Left lung (tissue), 10 donors: ENCODE data around the gene FNDC8. TPM values are rescaled to one million over a fixed set of nuclear protein-coding genes. Genes with fewer than 3 reads are reported as not detected.
"Not testable (repeated sequence)": the region's sequence is repeated elsewhere in the genome, so short reads cannot be mapped to it uniquely, and the experiment has no call there.

Experiments used
- ATAC-seq: fragments of 200-7000 bp; cut with Tn5 transposase; one replicate; pipeline ENCODE4 v1.9.1; 2020; ENCODE audit warnings: moderate library complexity
- DNase-seq, 4 donors: peaks; one replicate each; pipeline ENCODE4 v3.0.0-alpha.2; 2013 to 2020
- H3K27ac ChIP-seq, 2 donors: fragments of 200-600 bp; sonication (generic) in 1 of 2; one replicate each; pipeline versions ENCODE4 v1.5.0 to v1.8.0; 2020 to 2021
- H3K27me3 ChIP-seq, 2 donors: fragments of 200-600 bp; sonication (generic) in 1 of 2; one replicate each; pipeline versions ENCODE4 v1.5.0 to v1.8.0; 2020 to 2021
- H3K36me3 ChIP-seq, 2 donors: fragments of 200-600 bp; sonication (generic) in 1 of 2; one replicate each; pipeline versions ENCODE4 v1.5.0 to v1.8.0; 2020 to 2021
- H3K4me1 ChIP-seq, 2 donors: fragments of 200-600 bp; one replicate each; pipeline ENCODE4 v1.8.0; 2021
- H3K4me3 ChIP-seq, 2 donors: fragments of 200-600 bp; sonication (generic) in 1 of 2; one replicate each; pipeline versions ENCODE4 v1.5.0 to v1.8.0; 2020 to 2021; ENCODE audit warnings: mild to moderate bottlenecking in 1 of 2
- H3K9me3 ChIP-seq, 2 donors: fragments of 200-600 bp; sonication (generic) in 1 of 2; one replicate each; pipeline versions ENCODE4 v1.5.0 to v1.8.0; 2020 to 2021
- CTCF ChIP-seq, 2 donors: fragments of 200-600 bp; sonication (generic) in 1 of 2; IDR thresholded peaks; one replicate each; pipeline versions ENCODE4 v1.5.0 to v1.8.0; 2021; ENCODE audit warnings: antibody characterized with exemption in 2 of 2
- intact Hi-C, 2 donors: fragments of 100-400 bp; cut with DNase I; formaldehyde crosslinking; loops; one replicate each; pipeline versions ENCODE4 v1.11.2 to v1.14.2; 2022
- polyA plus RNA-seq, 6 donors: library from polyadenylated mRNA; unstranded; fragments of 120-200 nt; gene quantifications; one replicate each; pipeline ENCODE4 v1.2.1, GENCODE V29; 2013; ENCODE audit not compliant: insufficient read length in 6 of 6
- total RNA-seq, 2 donors: library from RNA; stranded (reverse); fragmentation: NEBNext Ultra II Directional; extraction: Animal tissue kit (Norgen Biotek cat#: 25700); gene quantifications; one replicate each; pipeline ENCODE4 v1.2.1, GENCODE V29; 2021
- donor health status: DM: no; HTN: yes; CAD: no.
- donor health status: DM: no; HTN: no; CAD: no.

FNDC8 gene
- total and polyA plus RNA-seq, 8 donors: 0.20 to 0.34 (median 0.25) TPM; not detected in 3

GRCh38 chr17:35103271-35103670, 18.1 kb upstream of the FNDC8 start:
- ATAC-seq (no peak), DNase-seq (no peak)
- intact Hi-C loops: loop anchor here in 1 of 2 donors (10.0 kb wide), 1 partner anchor 558 kb away; no protein-coding TSS in a partner anchor
- H3K9me3 ChIP-seq: peaks cover 0 to 1% of the 10 kb centered on the region in 2 donors
- peaks cover 0 to 6% of the 10 kb centered on the region in 2 donors for H3K4me1 ChIP-seq
- no peak overlapping the region for H3K27ac ChIP-seq
- H3K27me3 ChIP-seq: no peaks in the 10 kb centered on the region
- no peak for TF ChIP-seq CTCF (IDR thresholded peaks at IDR 0.05)
- H3K36me3 ChIP-seq: peaks cover 0 to 72% of the 10 kb centered on the region in 2 donors
- no peak overlapping the region for H3K4me3 ChIP-seq

GRCh38 chr17:35104844-35105450, 16.5 kb upstream of the FNDC8 start:
- ATAC-seq (no peak), DNase-seq (no peak)
- Histone ChIP-seq H3K36me3 (peaks cover 0 to 60% of the 10 kb centered on the region in 2 donors), H3K27me3 (no peaks in the 10 kb centered on the region), H3K4me3 (no peak overlapping the region), H3K4me1 (no peaks in the 10 kb centered on the region), H3K9me3 (peaks cover 0 to 1% of the 10 kb centered on the region in 2 donors), H3K27ac (no peak overlapping the region)
- intact Hi-C loops: loop anchor here in 1 of 2 donors (10.0 kb wide), 1 partner anchor 560 kb away; no protein-coding TSS in a partner anchor
- TF ChIP-seq CTCF (IDR thresholded peaks at IDR 0.05): no peak

- intact Hi-C loops, H3K9me3 ChIP-seq, ATAC-seq, H3K27ac ChIP-seq, H3K4me1 ChIP-seq, H3K4me3 ChIP-seq, DNase-seq, H3K27me3 ChIP-seq: not testable (repeated sequence)
- peaks cover 0 to 14% of the 10 kb centered on the region in 2 donors for H3K36me3 ChIP-seq
These were observed 10.6 kb upstream of the FNDC8 start for GRCh38 chr17:35110791-35111190.

GRCh38 chr17:35116845-35117244, 4.6 kb upstream of the FNDC8 start:
- no peak for TF ChIP-seq CTCF (IDR thresholded peaks at IDR 0.05)

GRCh38 chr17:35117984-35118383, 3.4 kb upstream of the FNDC8 start:
- Histone ChIP-seq H3K27me3 (no peaks in the 10 kb centered on the region), H3K27ac (no peak overlapping the region), H3K4me3 (no peak overlapping the region), H3K9me3 (no peaks in the 10 kb centered on the region), H3K4me1 (peaks cover 15 to 24% of the 10 kb centered on the region in 2 donors), H3K36me3 (no peaks in the 10 kb centered on the region)
- intact Hi-C loops: no loop called here
- DNase-seq (no peak), ATAC-seq (no peak)
- no peak for TF ChIP-seq CTCF (IDR thresholded peaks at IDR 0.05)

More at GRCh38 chr17:35116845-35117244, 4.6 kb upstream of the FNDC8 start:
- peaks cover 15 to 24% of the 10 kb centered on the region in 2 donors for H3K4me1 ChIP-seq
- intact Hi-C loops: no loop called here
- no peaks in the 10 kb centered on the region for H3K9me3 ChIP-seq
- no peak overlapping the region for H3K27ac ChIP-seq
- H3K36me3 ChIP-seq: no peaks in the 10 kb centered on the region
- ATAC-seq (no peak), DNase-seq (no peak)
- no peak overlapping the region for H3K4me3 ChIP-seq
- no peaks in the 10 kb centered on the region for H3K27me3 ChIP-seq
